B cell (primary cell): ENCODE data around the gene ITLN2.

ENCODE experiments used
- EZH2 ChIP-seq: IDR thresholded peaks from 2 replicates; pipeline ENCODE4 v1.6.1; 2012; ENCODE audit warnings: borderline replicate concordance, low read depth, mild to moderate bottlenecking, moderate library complexity, low read length; ENCODE audit not compliant: insufficient read depth, poor library complexity, severe bottlenecking
- TF ChIP-seq, protein P1 (sequence below): fragments of 200-600 bp; IDR thresholded peaks from one replicate; pipeline ENCODE4 v1.8.0; 2022; ENCODE audit warnings: antibody characterized with exemption, mild to moderate bottlenecking

DNA sequence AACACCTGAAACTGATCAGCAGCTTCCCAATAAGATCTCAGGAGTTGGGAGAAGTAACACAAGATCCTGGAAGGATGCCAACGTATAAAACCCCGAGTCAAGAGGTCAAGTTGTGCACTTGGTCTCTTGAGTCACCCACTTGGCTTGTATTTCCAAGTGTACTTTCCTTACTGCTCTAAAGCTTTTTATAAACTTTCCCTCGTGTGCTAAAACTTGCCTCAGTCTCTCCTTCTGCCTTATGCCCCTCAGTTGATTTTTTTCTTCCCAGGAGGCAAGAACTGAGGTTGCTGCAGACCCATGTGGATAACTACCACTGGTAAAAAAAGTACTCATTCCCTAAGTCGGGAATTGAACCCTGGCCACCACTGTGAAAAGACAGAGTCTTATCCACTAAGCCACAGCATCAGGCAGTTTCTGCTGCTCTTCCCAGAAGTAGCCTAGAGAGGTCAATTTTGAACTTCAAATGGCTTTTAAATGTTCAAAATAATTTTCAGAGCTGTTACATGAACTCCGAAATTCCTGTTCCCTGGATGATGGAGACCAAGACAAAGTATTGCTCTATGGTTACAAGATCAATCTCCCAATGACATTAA, 28.9 kb downstream of the ITLN2 start:
- TF ChIP-seq, protein P1, sequence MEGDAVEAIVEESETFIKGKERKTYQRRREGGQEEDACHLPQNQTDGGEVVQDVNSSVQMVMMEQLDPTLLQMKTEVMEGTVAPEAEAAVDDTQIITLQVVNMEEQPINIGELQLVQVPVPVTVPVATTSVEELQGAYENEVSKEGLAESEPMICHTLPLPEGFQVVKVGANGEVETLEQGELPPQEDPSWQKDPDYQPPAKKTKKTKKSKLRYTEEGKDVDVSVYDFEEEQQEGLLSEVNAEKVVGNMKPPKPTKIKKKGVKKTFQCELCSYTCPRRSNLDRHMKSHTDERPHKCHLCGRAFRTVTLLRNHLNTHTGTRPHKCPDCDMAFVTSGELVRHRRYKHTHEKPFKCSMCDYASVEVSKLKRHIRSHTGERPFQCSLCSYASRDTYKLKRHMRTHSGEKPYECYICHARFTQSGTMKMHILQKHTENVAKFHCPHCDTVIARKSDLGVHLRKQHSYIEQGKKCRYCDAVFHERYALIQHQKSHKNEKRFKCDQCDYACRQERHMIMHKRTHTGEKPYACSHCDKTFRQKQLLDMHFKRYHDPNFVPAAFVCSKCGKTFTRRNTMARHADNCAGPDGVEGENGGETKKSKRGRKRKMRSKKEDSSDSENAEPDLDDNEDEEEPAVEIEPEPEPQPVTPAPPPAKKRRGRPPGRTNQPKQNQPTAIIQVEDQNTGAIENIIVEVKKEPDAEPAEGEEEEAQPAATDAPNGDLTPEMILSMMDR = no peak
- TF ChIP-seq EZH2 = no peak
